Activated CD4-positive, alpha-beta T cell treated with anti-CD3 and anti-CD28 coated beads, Interleukin-2, amount 50 U/mL, for 4 hours (primary cell): Measurements from ENCODE around the gene VPS26C.

Experiments used
- DNase-seq, 2 experiments: peaks; one replicate each; pipeline ENCODE4 v3.0.0-alpha.2; 2020

The VPS26C gene

GRCh38 chr21:37263827-37264600, 3.1 kb downstream of the VPS26C start:
- no peak for DNase-seq

- no peak for DNase-seq
Observed at GRCh38 chr21:37259426-37259825, 7.7 kb downstream of the VPS26C start.

GRCh38 chr21:37257967-37258877, 8.9 kb downstream of the VPS26C start:
- DNase-seq = peak; percentile 64 to 72

- no peak for DNase-seq
Observed at GRCh38 chr21:37257511-37257966, 9.6 kb downstream of the VPS26C start.

GRCh38 chr21:37253991-37254390, 13.1 kb downstream of the VPS26C start:
- DNase-seq = no peak

- no peak for DNase-seq
Observed at GRCh38 chr21:37251294-37251634, 15.9 kb downstream of the VPS26C start.

- no peak for DNase-seq
Observed at GRCh38 chr21:37249112-37249904, 17.8 kb downstream of the VPS26C start.

GRCh38 chr21:37248298-37248697, 18.8 kb downstream of the VPS26C start:
- no peak for DNase-seq

- DNase-seq = no peak
Observed at GRCh38 chr21:37245151-37245550, 22.0 kb downstream of the VPS26C start.

GRCh38 chr21:37244501-37245095, 22.5 kb downstream of the VPS26C start:
- DNase-seq = no peak

- no peak for DNase-seq
Observed at GRCh38 chr21:37243961-37244360, 23.2 kb downstream of the VPS26C start.

- DNase-seq = no peak
Observed at GRCh38 chr21:37241426-37241825, 25.7 kb downstream of the VPS26C start.

GRCh38 chr21:37240978-37241377, 26.2 kb downstream of the VPS26C start:
- no peak for DNase-seq

GRCh38 chr21:37237764-37238163, 29.4 kb downstream of the VPS26C start:
- DNase-seq = no peak

- DNase-seq = no peak
Observed at GRCh38 chr21:37237346-37237745, 29.8 kb downstream of the VPS26C start.

- DNase-seq = no peak
Observed at GRCh38 chr21:37233551-37234146, 33.5 kb downstream of the VPS26C start.

GRCh38 chr21:37232274-37233018, 34.7 kb downstream of the VPS26C start:
- DNase-seq = no peak

GRCh38 chr21:37231671-37232070, 35.5 kb downstream of the VPS26C start:
- DNase-seq = no peak

GRCh38 chr21:37231249-37231645, 35.9 kb downstream of the VPS26C start:
- no peak for DNase-seq

GRCh38 chr21:37230632-37231248, 36.4 kb downstream of the VPS26C start:
- no peak for DNase-seq

GRCh38 chr21:37228003-37228400, 39.1 kb downstream of the VPS26C start:
- no peak for DNase-seq
